Measurements from ENCODE around the gene HELZ.
"Not testable (repeated sequence)": the region's sequence is repeated elsewhere in the genome, so short reads cannot be mapped to it uniquely, and the experiment has no call there.

The HELZ gene

GRCh38 chr17:67245073-67245693 lies at the start of gene HELZ:
TSS of gene HELZ (minus strand) at chr17:67245196. CDS start at chr17:67218804, 26,392 bp downstream.
- DNase-seq (ENCODE audit: low read depth in 3 of 3), result peak; percentile 45 to 65 (median 53)

- peak; percentile 26 to 49 (median 35) for DNase-seq (ENCODE audit: low read depth in 3 of 3)
Measured at GRCh38 chr17:67293251-67294203, 48.5 kb upstream of the HELZ start.

GRCh38 chr17:67290711-67291291 lies 45.8 kb upstream of the HELZ start:
- no peak for DNase-seq (ENCODE audit: low read depth in 3 of 3)

GRCh38 chr17:67290244-67290643 lies 45.2 kb upstream of the HELZ start:
- DNase-seq (ENCODE audit: low read depth in 3 of 3), result no peak

GRCh38 chr17:67289181-67289876 lies 44.3 kb upstream of the HELZ start:
- DNase-seq (ENCODE audit: low read depth in 3 of 3), result no peak

GRCh38 chr17:67286826-67287225 lies 41.8 kb upstream of the HELZ start:
- DNase-seq (ENCODE audit: low read depth in 3 of 3), result not testable (repeated sequence)

- no peak for DNase-seq (ENCODE audit: low read depth in 3 of 3)
Measured at GRCh38 chr17:67285360-67285759, 40.4 kb upstream of the HELZ start.

- DNase-seq (ENCODE audit: low read depth in 3 of 3), result no peak
Measured at GRCh38 chr17:67283731-67284516, 38.9 kb upstream of the HELZ start.

- DNase-seq (ENCODE audit: low read depth in 3 of 3), result no peak
Measured at GRCh38 chr17:67281743-67282142, 36.7 kb upstream of the HELZ start.

- DNase-seq (ENCODE audit: low read depth in 3 of 3), result no peak
Measured at GRCh38 chr17:67281053-67281452, 36.1 kb upstream of the HELZ start.

GRCh38 chr17:67280279-67280678 lies 35.3 kb upstream of the HELZ start:
- DNase-seq (ENCODE audit: low read depth in 3 of 3), result no peak

- DNase-seq (ENCODE audit: low read depth in 3 of 3), result no peak
Measured at GRCh38 chr17:67279115-67279514, 34.1 kb upstream of the HELZ start.

GRCh38 chr17:67278363-67278762 lies 33.4 kb upstream of the HELZ start:
- no peak for DNase-seq (ENCODE audit: low read depth in 3 of 3)

GRCh38 chr17:67276075-67276474 lies 31.1 kb upstream of the HELZ start:
- no peak for DNase-seq (ENCODE audit: low read depth in 3 of 3)

GRCh38 chr17:67274466-67274865 lies 29.5 kb upstream of the HELZ start:
- no peak for DNase-seq (ENCODE audit: low read depth in 3 of 3)

- no peak for DNase-seq (ENCODE audit: low read depth in 3 of 3)
Measured at GRCh38 chr17:67273900-67274299, 28.9 kb upstream of the HELZ start.

GRCh38 chr17:67272312-67273047 lies 27.5 kb upstream of the HELZ start:
- no peak for DNase-seq (ENCODE audit: low read depth in 3 of 3)

- DNase-seq (ENCODE audit: low read depth in 3 of 3), result not testable (repeated sequence)
Measured at GRCh38 chr17:67271187-67271586, 26.2 kb upstream of the HELZ start.

- DNase-seq (ENCODE audit: low read depth in 3 of 3), result no peak
Measured at GRCh38 chr17:67270416-67270815, 25.4 kb upstream of the HELZ start.

GRCh38 chr17:67266496-67266895 lies 21.5 kb upstream of the HELZ start:
- DNase-seq (ENCODE audit: low read depth in 3 of 3), result no peak
